ENCODE data around the gene PXN. TPM values are rescaled to one million over a fixed set of nuclear protein-coding genes. Genes with fewer than 3 reads are reported as not detected.

The PXN gene
- total RNA-seq, result 47.1 TPM
- long read RNA-seq, partial matches to known transcripts, result 22 of 137 reads
- long read RNA-seq, other reads (novel, unspliced or antisense), result 109 of 137 reads

DNA sequence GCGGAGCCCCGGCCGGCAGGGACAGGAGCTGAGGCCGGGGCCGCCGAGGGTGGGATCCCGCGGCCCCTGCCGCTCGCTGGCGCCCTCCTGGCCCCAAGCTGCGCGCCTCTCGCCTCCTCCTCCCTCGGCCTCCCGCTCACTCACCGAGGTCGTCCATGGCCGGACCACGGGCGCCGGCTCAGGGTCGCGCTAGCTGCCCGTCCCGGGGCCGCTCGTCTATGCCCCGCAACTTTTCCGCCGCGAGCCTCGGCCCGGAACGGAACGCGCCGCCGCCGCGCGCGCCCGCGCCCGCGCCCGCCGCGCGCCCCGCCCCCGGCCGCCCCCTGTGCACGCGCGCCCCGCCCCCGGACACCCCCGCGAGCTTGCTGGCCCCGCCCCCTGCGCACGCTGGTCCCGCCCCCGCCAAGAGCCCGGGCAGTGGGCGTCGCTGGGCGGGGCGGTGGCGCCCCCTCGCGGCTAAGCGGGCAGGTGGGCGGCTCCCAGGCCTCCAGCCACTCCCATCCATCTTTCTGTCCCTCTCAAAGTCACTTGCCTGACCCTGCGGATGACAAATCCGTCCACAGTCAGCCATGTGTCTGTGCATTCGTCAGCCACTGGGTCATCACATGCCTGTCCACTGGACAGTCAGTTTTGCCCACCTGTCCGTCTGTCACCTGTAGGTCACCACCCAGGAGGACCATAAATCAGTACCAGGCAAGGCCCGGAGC, at the start of gene PXN:
PXN (minus strand) TSS at position 258 of the 707 bp plus-strand sequence; CDS start at position 157, 101 bp downstream.
- ATAC-seq (ENCODE audit: poor library complexity) (peak; percentile 88), DNase-seq (peak; percentile 93)
- intact Hi-C loops (cut with DNase I), result loop anchor here (1.0 kb wide), 1 partner anchor 36 kb away; no protein-coding TSS in a partner anchor

DNA sequence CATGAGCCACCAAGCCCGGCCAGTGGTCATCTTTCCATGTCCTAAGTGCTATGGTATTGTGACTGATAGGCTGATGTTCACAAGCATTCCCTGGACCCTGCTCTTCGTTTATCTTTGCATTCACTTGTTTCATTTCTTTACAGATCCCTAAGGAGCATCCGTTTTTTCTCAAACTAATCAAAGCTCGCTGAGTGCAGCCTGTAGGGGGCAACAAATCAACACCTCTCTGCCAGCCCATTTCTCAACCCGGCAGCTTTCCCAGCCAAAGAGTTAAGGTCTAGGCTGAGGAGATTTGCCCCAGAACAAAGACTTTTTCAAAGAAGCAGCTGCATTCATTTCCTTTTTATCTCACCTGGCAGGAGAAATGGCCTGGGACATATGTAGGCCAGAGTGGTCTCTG, 48.7 kb upstream of the PXN start:
- ATAC-seq (ENCODE audit: poor library complexity), result no peak
- intact Hi-C loops (cut with DNase I), result no loop called here
- no peak for DNase-seq

DNA sequence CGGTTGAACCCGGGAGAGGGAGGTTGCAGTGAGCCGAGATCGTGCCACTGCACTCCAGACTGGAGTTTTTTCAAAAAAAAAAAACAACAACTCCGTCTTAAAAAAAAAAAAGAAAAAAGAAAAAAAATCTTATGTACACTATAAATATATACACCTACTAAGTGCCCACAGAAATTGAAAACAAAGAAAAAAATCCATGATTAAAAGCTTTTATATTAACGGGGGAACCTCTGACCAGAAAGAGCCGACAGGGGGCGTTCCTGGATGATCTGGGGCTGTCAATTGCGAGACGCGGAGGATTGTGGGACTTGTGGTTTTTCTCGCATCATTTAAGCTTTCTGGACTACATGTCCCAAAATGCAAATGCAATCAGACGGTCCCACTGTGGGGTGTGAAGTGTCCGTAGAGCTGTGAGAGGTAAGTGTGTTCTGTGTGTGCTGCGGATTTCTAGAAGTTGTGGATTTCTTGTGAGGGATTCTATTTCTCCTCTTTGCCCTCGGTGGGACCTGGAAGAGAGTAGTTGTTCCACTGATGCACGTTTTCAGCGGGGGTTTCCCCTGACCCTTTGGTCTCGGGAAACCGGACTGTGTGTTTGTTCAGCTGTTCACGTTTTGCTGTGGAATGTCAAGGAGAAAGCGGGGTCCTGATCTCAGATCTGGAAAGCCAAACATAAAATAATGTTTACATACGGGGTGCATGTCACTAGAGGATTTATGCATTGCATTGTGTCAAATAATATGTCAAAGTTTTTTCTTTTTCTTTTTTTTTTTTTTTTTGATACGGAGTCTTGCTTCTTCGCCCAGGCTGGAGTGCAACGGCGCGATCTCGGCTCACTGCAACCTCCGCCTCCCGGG, 36.7 kb upstream of the PXN start, which contains the start of gene SIRT4:
SIRT4 (plus strand) TSS at position 360 of the 854 bp plus-strand sequence. CDS start 1,241 bp downstream, outside the sequence.
- intact Hi-C loops (cut with DNase I), result no loop called here
- ATAC-seq (ENCODE audit: poor library complexity) (peak; percentile 97), DNase-seq (peak; percentile 91)

DNA sequence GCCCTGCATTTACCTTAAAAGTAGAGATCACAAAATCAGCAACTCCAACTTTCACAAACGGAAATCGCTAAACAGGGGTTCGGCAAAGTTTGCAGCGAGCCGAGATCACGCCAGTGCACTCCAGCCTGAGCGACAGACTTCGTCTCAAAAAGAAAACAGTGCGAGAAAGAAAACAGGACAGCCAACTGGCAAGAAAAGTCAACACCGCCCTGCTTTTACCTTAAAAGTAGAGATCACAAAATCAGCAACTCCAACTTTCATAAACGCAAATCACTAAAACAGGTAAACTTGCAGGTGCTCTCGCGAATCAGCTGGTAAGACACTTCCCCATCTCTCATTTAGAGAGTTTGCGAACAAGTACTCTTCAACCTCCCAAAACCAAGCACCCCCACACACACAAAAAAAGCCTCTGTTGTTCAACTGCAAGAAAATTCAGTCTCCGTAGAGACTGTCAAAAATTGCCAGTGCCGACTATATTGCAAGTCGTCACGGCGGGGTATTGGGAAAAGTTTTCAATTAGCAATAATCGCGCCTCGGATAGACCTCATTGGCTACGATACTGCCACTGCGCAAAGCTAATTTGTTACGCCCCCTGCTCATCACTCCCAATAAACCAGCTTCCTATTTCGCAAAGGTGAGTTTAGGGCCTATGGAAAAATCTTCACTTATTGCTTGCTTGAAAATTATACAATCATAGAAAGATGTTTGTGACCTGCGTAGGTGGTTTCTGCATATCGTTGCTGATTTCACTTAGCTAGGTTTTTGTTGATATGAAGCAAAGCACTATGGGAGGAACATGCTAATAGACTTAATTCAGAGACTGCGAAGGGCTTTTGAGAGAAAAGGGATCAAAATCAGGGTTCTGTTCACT, 27.4 kb upstream of the PXN start, which contains the start of gene RNU4-1:
RNU4-1 (minus strand) TSS at position 577 of the 871 bp plus-strand sequence.
- DNase-seq (peak; percentile 59), ATAC-seq (ENCODE audit: poor library complexity) (peak; percentile 73)
- intact Hi-C loops (cut with DNase I), result no loop called here

DNA sequence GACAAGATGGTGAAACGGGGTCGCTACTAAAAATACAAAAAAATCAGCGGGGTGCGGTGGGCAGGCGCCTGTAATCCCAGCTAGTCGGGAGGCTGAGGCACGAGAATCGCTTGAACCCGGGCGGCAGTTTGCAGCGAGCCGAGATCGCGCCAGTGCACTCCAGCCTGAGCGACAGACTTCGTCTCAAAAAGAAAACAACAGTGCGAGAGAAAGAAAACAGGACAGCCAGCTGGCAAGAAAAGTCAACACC, 26.8 kb upstream of the PXN start:
- intact Hi-C loops (cut with DNase I), result no loop called here
- peak; percentile 11 for ATAC-seq (ENCODE audit: poor library complexity)

DNA sequence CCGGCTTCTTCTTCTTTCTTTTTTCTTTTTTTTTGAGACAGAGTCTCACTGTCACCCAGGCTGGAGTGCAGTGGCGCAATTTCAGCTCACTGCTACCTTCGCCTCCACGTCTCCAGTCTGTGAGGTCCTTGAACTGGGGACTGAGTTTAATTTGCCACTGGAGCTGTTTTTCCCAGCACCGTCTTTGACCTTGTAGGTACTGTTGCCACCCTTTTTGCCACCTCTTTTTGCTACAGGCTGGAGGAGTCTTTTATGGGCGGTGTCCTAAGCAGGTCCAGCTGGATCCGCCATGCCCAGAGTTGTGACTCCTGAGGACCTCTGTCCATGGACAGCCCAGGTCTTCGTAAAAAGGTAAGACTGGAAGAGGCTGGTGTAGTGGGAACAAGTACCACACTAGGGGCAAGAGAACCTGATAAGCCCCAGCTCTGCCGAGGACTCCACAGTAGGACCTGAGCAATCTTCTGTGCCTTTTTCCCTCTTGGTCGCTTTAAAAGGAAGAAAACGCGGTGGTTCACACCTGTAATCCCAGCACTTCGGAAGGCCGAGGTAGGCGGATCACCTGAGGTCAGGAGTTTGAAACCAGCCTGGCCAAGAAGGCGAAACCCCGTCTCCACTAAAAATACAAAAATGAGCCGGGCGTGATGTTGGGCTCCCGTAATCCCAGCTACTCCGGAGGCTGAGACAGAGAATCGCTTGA, 25.2 kb upstream of the PXN start:
- ATAC-seq (ENCODE audit: poor library complexity), result no peak
- intact Hi-C loops (cut with DNase I), result no loop called here
- no peak for DNase-seq

More for the DNA sequence above, 26.8 kb upstream of the PXN start:
- DNase-seq, result no peak

DNA sequence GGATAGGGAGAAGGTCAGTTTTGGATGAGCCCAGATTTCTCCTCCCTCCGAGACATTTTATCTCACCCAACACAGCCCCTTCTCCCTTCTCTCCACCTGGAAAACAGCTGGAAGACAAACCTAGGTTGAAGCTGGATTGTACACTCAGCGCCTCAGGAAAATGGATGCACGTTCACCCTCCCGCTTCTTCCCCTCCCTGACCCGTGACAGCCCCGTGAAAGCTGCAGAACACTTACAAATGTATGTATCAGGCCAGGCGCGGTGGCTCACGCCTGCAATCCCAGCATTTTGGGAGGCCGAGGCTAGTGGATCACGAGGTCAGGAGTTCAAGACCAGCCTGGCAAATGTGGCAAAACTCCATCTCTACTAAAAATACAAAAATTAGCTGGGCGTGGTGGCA, 22.0 kb upstream of the PXN start:
- ATAC-seq (ENCODE audit: poor library complexity), result no peak
- intact Hi-C loops (cut with DNase I), result no loop called here
- no peak for DNase-seq

DNA sequence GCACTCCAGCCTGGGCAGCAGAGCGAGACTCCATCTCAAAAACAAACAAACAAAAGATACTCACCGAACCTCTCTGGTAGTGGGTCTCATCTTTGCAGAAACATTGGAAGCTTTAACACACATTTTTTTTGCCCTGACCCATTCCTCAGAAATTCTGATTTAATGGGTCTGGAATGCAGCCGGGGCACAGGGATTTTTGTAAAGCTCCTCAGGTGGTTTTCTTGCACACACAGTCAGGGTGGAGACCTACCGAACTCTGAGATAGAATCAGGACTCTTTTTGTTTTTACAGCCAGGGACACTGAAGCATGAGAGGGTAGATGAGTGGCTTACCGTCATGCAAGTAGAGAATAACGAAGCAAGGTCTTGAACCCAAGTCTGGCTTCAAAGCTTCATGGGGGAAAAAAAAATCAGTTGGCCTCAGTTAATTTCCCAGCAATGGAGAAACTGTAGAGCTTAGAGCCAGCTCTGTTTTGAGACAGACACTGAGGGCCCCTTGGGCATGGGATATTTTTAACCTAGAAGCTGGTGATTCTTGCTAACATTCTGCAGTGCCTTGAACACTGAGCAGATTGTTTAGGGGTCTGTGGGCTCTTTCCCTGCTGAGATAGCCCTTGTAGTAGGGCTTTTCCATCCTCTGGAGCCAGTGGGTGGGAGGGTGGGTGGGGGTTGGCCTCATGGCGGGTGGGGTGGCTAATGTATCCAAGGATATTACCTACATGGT, 21.4 kb upstream of the PXN start:
- DNase-seq, result no peak
- intact Hi-C loops (cut with DNase I), result no loop called here
- no peak for ATAC-seq (ENCODE audit: poor library complexity)

DNA sequence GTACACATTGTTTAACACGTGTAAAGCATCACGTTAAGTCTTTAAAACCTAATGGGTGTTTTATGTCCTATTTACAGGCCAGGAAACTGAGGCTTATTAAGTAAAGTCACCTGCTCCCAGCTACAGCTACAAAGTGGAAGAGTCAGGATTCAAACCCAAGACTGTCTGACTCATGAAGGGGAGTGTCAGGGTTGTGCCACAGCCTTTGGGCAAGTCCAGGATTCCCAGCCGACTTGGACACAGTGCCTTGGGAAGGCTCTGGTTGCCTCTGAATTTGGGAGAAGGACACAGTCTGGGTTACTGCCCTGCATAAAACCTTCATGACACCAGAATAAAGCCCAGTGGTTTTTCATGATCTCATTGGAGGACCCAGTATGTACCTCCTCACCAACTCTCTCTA, 18.9 kb upstream of the PXN start:
- intact Hi-C loops (cut with DNase I), result no loop called here
- no peak for DNase-seq
- ATAC-seq (ENCODE audit: poor library complexity), result no peak

DNA sequence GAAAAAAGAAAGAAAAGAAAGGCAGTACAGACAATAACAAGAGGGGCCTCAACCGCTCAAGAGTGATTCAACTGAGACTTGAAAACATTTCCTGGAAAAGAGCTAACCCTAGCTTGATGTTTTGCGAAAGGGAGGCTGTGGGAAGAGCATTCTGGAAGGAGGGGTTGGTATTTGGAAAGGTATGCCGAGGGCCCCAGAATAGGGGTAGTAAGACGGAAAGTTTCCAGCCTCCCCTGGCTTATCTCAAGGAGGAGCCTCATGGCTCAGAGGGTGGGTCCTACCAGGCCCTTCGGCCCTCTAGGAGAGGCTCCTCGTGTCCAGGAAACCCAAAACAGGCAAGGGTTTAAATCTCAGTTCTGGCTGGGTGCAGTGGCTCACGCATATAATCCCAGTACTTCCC, 17.8 kb upstream of the PXN start:
- intact Hi-C loops (cut with DNase I), result no loop called here
- no peak for ATAC-seq (ENCODE audit: poor library complexity)

DNA sequence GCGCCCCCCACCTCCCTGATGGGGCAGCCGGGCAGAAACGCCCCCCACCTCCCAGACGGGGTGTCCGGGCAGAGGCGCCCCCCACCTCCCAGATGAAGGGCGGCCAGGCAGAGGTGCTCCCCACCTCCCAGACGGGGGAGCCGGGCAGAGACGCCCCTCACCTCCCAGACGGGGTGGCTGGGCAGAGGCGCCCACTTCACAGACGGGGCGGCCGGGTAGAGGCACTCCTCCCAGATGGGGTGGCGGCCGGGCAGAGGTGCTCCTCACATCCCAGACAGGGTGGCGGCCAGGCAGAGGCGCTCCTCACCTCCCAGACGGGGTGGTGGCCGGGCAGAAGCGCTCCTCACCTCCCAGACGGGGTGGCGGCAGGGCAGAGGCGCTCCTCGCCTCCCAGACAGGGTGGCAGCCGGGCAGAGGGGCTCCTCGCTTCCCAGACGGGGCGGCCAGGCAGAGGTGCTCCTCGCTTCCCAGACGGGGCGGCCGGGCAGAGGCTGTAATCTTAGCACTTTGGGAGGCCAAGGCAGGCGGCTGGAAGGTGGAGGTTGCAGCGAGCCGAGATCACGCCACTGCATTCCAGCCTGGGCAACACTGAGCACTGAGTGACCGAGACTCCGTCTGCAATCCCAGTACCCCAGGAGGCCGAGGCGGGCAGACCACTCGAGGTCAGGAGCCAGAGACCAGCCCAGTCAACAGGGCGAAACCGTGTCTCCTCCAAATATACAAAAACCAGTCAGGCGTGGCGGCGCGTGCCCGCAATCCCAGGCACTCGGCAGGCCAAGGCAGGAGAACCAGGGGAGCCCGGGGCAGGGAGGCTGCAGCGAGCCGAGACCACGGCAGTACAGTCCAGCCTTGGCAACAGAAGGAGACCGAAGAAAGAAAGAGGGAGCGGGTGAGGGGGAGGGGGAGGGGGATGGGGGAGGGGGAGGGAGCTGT, 12.9 kb upstream of the PXN start:
- no peak for DNase-seq
- intact Hi-C loops (cut with DNase I), result no loop called here
- no peak for ATAC-seq (ENCODE audit: poor library complexity)

More for the DNA sequence above, 17.8 kb upstream of the PXN start:
- DNase-seq, result no peak

DNA sequence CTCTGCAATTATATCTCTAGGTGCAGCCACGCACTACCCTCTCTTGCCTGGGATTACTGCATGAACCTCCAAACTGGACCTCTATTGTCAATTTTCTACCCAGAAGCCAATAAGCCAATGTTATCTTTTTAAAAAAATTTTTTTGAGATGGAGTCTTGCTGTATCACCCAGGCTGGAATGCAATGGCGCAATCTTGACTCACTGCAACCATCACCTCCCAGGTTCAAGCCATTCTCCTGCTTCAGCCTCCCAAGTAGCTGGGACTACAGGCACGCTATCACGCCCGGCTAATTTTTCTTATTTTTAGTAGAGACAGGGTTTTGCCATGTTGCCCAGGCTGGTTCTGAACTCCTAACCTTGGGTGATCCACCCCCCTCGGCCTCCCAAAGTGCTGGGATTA, 11.2 kb upstream of the PXN start:
- DNase-seq (no peak), ATAC-seq (ENCODE audit: poor library complexity) (no peak)
- intact Hi-C loops (cut with DNase I), result no loop called here

DNA sequence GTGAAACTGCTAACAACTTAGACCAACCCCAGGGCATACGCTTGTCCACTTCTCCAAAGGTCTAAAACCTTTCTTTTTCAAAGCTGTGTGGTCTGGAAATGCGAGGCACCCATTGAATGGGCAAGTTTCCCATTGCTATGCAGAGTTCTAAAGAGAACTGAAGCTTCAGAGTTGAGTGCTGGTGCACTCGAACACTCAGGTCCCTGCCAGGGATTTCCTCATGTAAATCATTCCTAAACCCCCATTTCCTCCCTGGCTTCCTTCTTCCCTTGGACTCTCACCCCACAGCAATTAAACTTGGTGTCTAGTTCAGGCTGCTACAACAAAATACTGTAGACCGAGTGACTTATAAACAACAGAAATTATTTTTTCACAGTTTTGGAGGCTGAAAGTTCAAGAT, 2.2 kb upstream of the PXN start:
- intact Hi-C loops (cut with DNase I), result no loop called here
- ATAC-seq (ENCODE audit: poor library complexity), result no peak
- no peak for DNase-seq

DNA sequence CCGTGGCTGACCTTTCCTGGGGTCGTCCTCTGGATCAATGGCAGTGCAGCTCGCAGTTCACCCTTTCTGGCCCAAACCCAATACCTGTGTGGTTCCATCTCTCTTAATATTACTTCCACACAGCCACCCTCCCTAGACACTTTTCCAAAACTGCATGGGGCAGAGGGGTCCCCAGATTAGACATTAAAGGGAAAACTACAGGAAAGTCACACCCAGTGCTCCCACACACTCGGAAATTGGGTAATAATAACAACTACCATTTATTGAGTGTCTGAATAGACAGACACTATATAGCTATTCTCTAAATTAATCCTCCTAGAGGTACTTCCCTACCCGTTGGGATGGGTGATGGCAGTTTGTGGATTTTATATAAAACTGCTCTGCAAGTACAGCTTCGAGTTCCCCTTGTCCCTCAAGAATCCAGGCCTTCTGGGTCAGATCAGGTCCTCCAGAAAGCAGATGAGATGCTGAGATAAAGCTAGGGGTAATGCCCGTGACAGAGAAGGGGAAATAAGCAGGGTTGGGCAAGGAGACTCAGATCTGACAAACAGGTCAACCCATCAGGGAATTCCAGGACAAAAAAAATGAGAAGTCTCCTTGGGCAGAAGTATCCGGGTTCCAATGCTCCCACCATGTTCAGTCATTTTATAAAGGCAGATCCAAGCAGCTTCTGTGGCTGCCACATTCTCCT, 795 bp upstream of the PXN start:
- ATAC-seq (ENCODE audit: poor library complexity), result no peak
- intact Hi-C loops (cut with DNase I), result no loop called here
- no peak for DNase-seq

DNA sequence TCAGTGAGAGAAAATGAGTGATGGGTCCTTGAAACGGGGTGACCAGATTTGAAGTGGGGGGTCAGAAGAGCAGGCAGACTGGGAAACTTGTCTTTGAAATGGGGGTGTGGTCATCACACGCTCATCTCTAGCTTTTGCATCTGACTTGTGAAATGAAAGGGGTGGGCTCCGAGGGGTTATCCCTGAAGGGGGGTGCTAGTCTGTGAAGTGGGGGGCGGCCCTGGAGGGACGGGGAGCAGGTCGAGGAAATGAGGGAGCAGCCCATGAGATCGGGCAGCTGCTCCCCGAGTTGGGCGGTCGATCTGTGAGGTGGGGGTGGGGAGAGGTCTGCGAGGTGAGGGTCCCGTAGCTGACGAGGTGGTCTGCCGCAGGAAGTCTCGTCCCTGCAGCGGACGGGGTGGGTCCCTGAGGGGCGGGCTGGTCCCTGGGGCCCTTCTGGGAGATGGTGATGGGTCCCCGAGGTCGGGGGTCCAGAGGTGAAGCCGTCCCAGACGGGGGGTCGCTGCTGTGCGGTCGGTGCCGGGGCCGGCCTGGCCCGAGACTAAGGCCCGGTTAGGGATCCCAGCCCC, 542 bp downstream of the PXN start:
- no peak for ATAC-seq (ENCODE audit: poor library complexity)
- no peak for DNase-seq
- intact Hi-C loops (cut with DNase I), result loop anchor here (1.0 kb wide), 1 partner anchor 36 kb away; no protein-coding TSS in a partner anchor

All from Right ventricle myocardium superior (tissue), 1 donor.